ENCODE data around the gene NKAIN4. TPM values are rescaled to one million over a fixed set of nuclear protein-coding genes. Genes with fewer than 3 reads are reported as not detected.
A peak's percentile ranks its signal among the peaks of the same experiment; 100 is the strongest.

The NKAIN4 gene
- total RNA-seq, 1 experiment from 2014 or later: not detected

GRCh38 chr20:63282946-63283345 is 28.7 kb upstream of the NKAIN4 start:
- intact Hi-C loops (cut with micrococcal nuclease; ENCODE audit: unreplicated experiment): no loop called here
- H3K36me3 Mint-ChIP-seq (ENCODE audit: insufficient read depth, unreplicated experiment): peaks cover 52% of the 10 kb centered on the region
- no peaks in the 10 kb centered on the region for H3K27me3 Mint-ChIP-seq (ENCODE audit: unreplicated experiment)

GRCh38 chr20:63281742-63282665 is 27.7 kb upstream of the NKAIN4 start:
- H3K27ac Mint-ChIP-seq (ENCODE audit: unreplicated experiment): no peak overlapping the region
- no TSS peak for BruUV-seq (replicated peaks)
- peaks cover 53% of the 10 kb centered on the region for H3K36me3 Mint-ChIP-seq (ENCODE audit: insufficient read depth, unreplicated experiment)
- no peaks in the 10 kb centered on the region for H3K4me1 Mint-ChIP-seq (ENCODE audit: low read depth, unreplicated experiment)
- no peak for TF ChIP-seq CTCF (IDR thresholded peaks at IDR 0.05; ENCODE audit: unreplicated experiment)
- H3K9me3 Mint-ChIP-seq (ENCODE audit: low read depth, unreplicated experiment): no peaks in the 10 kb centered on the region
- CTCF ChIA-PET: interaction anchor here (0.6 kb wide), 1 partner anchor 9 kb away, joined by 3 read pairs; no protein-coding TSS in a partner anchor
- intact Hi-C loops (cut with micrococcal nuclease; ENCODE audit: unreplicated experiment): no loop called here
- H3K4me3 Mint-ChIP-seq (ENCODE audit: low read depth, unreplicated experiment): no peak overlapping the region
- no peak for DNase-seq
- H3K27me3 Mint-ChIP-seq (ENCODE audit: unreplicated experiment): no peaks in the 10 kb centered on the region

More at GRCh38 chr20:63282946-63283345, 28.7 kb upstream of the NKAIN4 start:
- BruUV-seq (replicated peaks): no TSS peak
- Mint-ChIP-seq H3K4me1 (ENCODE audit: low read depth, unreplicated experiment) (no peaks in the 10 kb centered on the region), H3K4me3 (ENCODE audit: low read depth, unreplicated experiment) (no peak overlapping the region), H3K27ac (ENCODE audit: unreplicated experiment) (no peak overlapping the region), H3K9me3 (ENCODE audit: low read depth, unreplicated experiment) (no peaks in the 10 kb centered on the region)
- no peak for TF ChIP-seq CTCF (IDR thresholded peaks at IDR 0.05; ENCODE audit: unreplicated experiment)
- DNase-seq: no peak
- CTCF ChIA-PET: no interaction called here

GRCh38 chr20:63280929-63281545 is 26.8 kb upstream of the NKAIN4 start:
- intact Hi-C loops (cut with micrococcal nuclease; ENCODE audit: unreplicated experiment): no loop called here
- no peaks in the 10 kb centered on the region for H3K27me3 Mint-ChIP-seq (ENCODE audit: unreplicated experiment)
- H3K4me3 Mint-ChIP-seq (ENCODE audit: low read depth, unreplicated experiment): no peak overlapping the region
- DNase-seq: no peak
- no peak overlapping the region for H3K27ac Mint-ChIP-seq (ENCODE audit: unreplicated experiment)
- peak; percentile 30 for TF ChIP-seq CTCF (IDR thresholded peaks at IDR 0.05; ENCODE audit: unreplicated experiment)
- no TSS peak for BruUV-seq (replicated peaks)
- CTCF ChIA-PET: interaction anchor here (1.7 kb wide), 1 partner anchor 57 kb away, joined by 6 read pairs; no protein-coding TSS in a partner anchor
- H3K36me3 Mint-ChIP-seq (ENCODE audit: insufficient read depth, unreplicated experiment): peaks cover 60% of the 10 kb centered on the region
- no peaks in the 10 kb centered on the region for H3K4me1 Mint-ChIP-seq (ENCODE audit: low read depth, unreplicated experiment)
- no peaks in the 10 kb centered on the region for H3K9me3 Mint-ChIP-seq (ENCODE audit: low read depth, unreplicated experiment)

GRCh38 chr20:63280371-63280770 is 26.1 kb upstream of the NKAIN4 start:
- CTCF ChIA-PET: interaction anchor here (0.7 to 1.7 kb wide), 2 partner anchors 57 to 1021 kb away, joined by 4 to 6 read pairs; no protein-coding TSS in a partner anchor
- Mint-ChIP-seq H3K4me1 (ENCODE audit: low read depth, unreplicated experiment) (peaks cover 6% of the 10 kb centered on the region), H3K27me3 (ENCODE audit: unreplicated experiment) (no peaks in the 10 kb centered on the region), H3K36me3 (ENCODE audit: insufficient read depth, unreplicated experiment) (peaks cover 66% of the 10 kb centered on the region), H3K4me3 (ENCODE audit: low read depth, unreplicated experiment) (no peak overlapping the region), H3K9me3 (ENCODE audit: low read depth, unreplicated experiment) (no peaks in the 10 kb centered on the region), H3K27ac (ENCODE audit: unreplicated experiment) (no peak overlapping the region)
- intact Hi-C loops (cut with micrococcal nuclease; ENCODE audit: unreplicated experiment): no loop called here
- no peak for TF ChIP-seq CTCF (IDR thresholded peaks at IDR 0.05; ENCODE audit: unreplicated experiment)
- no TSS peak for BruUV-seq (replicated peaks)
- no peak for DNase-seq
